Measurements from ENCODE around the gene RUNX3.

- TF ChIP-seq CTCF (IDR thresholded peaks at IDR 0.05 in 8 of 11, conservative IDR thresholded peaks at IDR 0.05 in 3 of 11) (no peak), POLR2AphosphoS5 (IDR thresholded peaks at IDR 0.05) (no peak)
Observed at GRCh38 chr1:24865168-24865567, 64.9 kb downstream of the RUNX3 start.
